Measurements from ENCODE around the gene KRT9.
A peak's percentile ranks its signal among the peaks of the same experiment; 100 is the strongest.

The KRT9 gene

DNA sequence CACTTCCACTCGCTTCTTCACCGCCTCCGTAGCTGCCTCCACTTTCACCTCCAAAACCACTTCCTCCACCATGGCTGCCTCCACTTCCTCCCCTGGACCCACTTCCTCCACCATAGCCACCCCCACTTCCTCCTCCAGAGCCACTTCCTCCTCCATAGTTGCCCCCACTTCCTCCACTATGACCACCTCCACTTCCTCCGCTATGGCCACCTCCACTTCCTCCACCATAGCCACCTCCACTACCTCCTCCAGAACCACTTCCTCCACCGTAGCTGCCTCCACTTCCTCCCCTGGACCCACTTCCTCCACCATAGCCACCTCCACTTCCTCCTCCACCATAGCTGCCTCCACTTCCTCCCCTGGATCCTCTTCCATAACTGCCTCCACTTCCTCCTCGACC is 4.5 kb downstream of the KRT9 start:
- Histone ChIP-seq H3K27me3 (replicated peaks; ENCODE audit: control insufficient read depth, insufficient read depth, low read length) (peaks cover 67% of the 10 kb centered on the region), H3K4me1 (ENCODE audit: control insufficient read depth, insufficient read depth, low read length) (peaks cover 6% of the 10 kb centered on the region), H3K36me3 (ENCODE audit: control insufficient read depth, insufficient read depth, low read length, severe bottlenecking) (no peaks in the 10 kb centered on the region), H3K4me3 (ENCODE audit: low read length) (no peak overlapping the region), H3K9ac (ENCODE audit: low read length) (no peak overlapping the region), H3K9me3 (ENCODE audit: control insufficient read depth, low read length) (no peaks in the 10 kb centered on the region)
- DNase-seq (ENCODE audit: low read depth) = no peak

GRCh38 chr17:41565338-41565737 is 6.5 kb downstream of the KRT9 start:
- H3K9me3 ChIP-seq (ENCODE audit: control insufficient read depth, low read length) = no peaks in the 10 kb centered on the region
- peaks cover 9% of the 10 kb centered on the region for H3K4me1 ChIP-seq (ENCODE audit: control insufficient read depth, insufficient read depth, low read length)
- H3K9ac ChIP-seq (ENCODE audit: low read length) = no peak overlapping the region
- no peak overlapping the region for H3K4me3 ChIP-seq (ENCODE audit: low read length)
- no peak for DNase-seq (ENCODE audit: low read depth)
- H3K36me3 ChIP-seq (ENCODE audit: control insufficient read depth, insufficient read depth, low read length, severe bottlenecking) = no peaks in the 10 kb centered on the region
- H3K27me3 ChIP-seq (replicated peaks; ENCODE audit: control insufficient read depth, insufficient read depth, low read length) = peaks cover 52% of the 10 kb centered on the region

GRCh38 chr17:41563607-41564170 is 8.2 kb downstream of the KRT9 start:
- H3K36me3 ChIP-seq (ENCODE audit: control insufficient read depth, insufficient read depth, low read length, severe bottlenecking) = no peaks in the 10 kb centered on the region
- H3K4me1 ChIP-seq (ENCODE audit: control insufficient read depth, insufficient read depth, low read length) = peaks cover 22% of the 10 kb centered on the region
- no peaks in the 10 kb centered on the region for H3K9me3 ChIP-seq (ENCODE audit: control insufficient read depth, low read length)
- no peak overlapping the region for H3K4me3 ChIP-seq (ENCODE audit: low read length)
- H3K27me3 ChIP-seq (replicated peaks; ENCODE audit: control insufficient read depth, insufficient read depth, low read length) = peaks cover 36% of the 10 kb centered on the region
- DNase-seq (ENCODE audit: low read depth) = no peak
- H3K9ac ChIP-seq (ENCODE audit: low read length) = no peak overlapping the region

DNA sequence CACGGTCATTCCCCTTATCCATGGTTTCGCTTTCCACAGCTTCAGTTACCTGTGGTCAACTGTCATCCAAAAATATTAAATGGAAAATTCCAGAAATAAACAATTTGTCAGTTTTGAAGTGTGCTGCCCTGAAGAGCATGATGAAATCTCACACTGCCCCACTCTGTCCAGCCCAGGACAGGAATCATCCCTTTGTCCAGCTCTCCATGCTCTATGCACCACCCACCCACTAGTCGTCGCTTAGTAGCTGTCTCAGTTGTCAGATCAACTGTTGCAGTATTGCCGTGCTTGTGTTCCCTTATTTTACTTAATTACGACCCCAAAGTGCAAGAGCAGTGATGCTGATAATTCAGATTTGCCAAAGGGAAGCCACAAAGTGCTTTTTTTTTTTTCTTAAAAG is 10.3 kb downstream of the KRT9 start:
- H3K9ac ChIP-seq (ENCODE audit: low read length) = no peak overlapping the region
- no peak overlapping the region for H3K4me3 ChIP-seq (ENCODE audit: low read length)
- H3K9me3 ChIP-seq (ENCODE audit: control insufficient read depth, low read length) = no peaks in the 10 kb centered on the region
- H3K27me3 ChIP-seq (replicated peaks; ENCODE audit: control insufficient read depth, insufficient read depth, low read length) = peaks cover 18% of the 10 kb centered on the region
- H3K36me3 ChIP-seq (ENCODE audit: control insufficient read depth, insufficient read depth, low read length, severe bottlenecking) = no peaks in the 10 kb centered on the region
- DNase-seq (ENCODE audit: low read depth) = no peak
- peaks cover 22% of the 10 kb centered on the region for H3K4me1 ChIP-seq (ENCODE audit: control insufficient read depth, insufficient read depth, low read length)

DNA sequence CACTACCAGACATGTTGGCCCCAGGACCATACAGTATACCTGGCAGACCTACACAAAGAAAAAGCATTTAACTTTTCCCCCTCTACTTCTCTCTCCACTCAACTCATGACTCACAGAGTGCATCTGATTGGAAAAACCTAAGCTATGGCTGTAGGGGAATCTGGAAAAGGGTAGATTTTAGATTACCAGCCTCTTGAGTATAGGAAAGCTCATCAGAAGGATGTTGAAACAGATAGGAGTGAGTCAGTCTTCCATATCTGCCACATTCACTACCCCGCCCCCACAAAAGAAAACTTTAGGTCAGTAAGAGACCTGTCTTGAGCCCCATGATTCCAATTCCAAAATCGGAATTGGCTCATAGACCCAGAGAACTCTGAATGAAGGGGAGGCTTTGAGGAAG is 12.3 kb downstream of the KRT9 start:
- Histone ChIP-seq H3K36me3 (ENCODE audit: control insufficient read depth, insufficient read depth, low read length, severe bottlenecking) (no peaks in the 10 kb centered on the region), H3K4me3 (ENCODE audit: low read length) (no peak overlapping the region), H3K9me3 (ENCODE audit: control insufficient read depth, low read length) (no peaks in the 10 kb centered on the region), H3K9ac (ENCODE audit: low read length) (no peak overlapping the region), H3K27me3 (replicated peaks; ENCODE audit: control insufficient read depth, insufficient read depth, low read length) (peaks cover 19% of the 10 kb centered on the region), H3K4me1 (ENCODE audit: control insufficient read depth, insufficient read depth, low read length) (peaks cover 28% of the 10 kb centered on the region)
- peak; percentile 15 for DNase-seq (ENCODE audit: low read depth)

GRCh38 chr17:41556931-41557330 is 14.9 kb downstream of the KRT9 start:
- Histone ChIP-seq H3K9me3 (ENCODE audit: control insufficient read depth, low read length) (no peaks in the 10 kb centered on the region), H3K36me3 (ENCODE audit: control insufficient read depth, insufficient read depth, low read length, severe bottlenecking) (no peaks in the 10 kb centered on the region), H3K4me1 (ENCODE audit: control insufficient read depth, insufficient read depth, low read length) (peaks cover 36% of the 10 kb centered on the region), H3K27me3 (replicated peaks; ENCODE audit: control insufficient read depth, insufficient read depth, low read length) (peaks cover 11% of the 10 kb centered on the region), H3K4me3 (ENCODE audit: low read length) (no peak overlapping the region), H3K9ac (ENCODE audit: low read length) (no peak overlapping the region)
- no peak for DNase-seq (ENCODE audit: low read depth)

DNA sequence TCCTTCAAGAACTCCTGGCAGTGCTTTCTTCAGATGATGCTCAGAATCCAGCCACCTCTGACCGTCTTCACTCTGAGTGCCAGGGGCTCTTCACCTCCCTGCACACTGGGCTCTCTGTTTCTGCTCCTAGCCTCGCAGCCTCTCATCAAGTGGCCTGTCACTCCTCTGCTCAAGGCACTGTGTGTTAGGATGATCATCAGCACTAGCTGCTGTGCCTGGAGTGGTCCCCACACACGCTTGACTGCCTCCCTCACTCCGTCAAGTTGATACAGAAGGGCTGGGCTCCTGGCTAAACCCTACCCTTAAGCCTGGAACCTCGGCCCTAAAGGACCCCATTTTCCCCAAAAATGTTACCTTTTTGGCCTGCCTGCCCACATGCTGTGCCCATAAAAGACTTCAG is 15.6 kb downstream of the KRT9 start:
- no peak for DNase-seq (ENCODE audit: low read depth)
- Histone ChIP-seq H3K27me3 (replicated peaks; ENCODE audit: control insufficient read depth, insufficient read depth, low read length) (peaks cover 11% of the 10 kb centered on the region), H3K4me3 (ENCODE audit: low read length) (no peak overlapping the region)

DNA sequence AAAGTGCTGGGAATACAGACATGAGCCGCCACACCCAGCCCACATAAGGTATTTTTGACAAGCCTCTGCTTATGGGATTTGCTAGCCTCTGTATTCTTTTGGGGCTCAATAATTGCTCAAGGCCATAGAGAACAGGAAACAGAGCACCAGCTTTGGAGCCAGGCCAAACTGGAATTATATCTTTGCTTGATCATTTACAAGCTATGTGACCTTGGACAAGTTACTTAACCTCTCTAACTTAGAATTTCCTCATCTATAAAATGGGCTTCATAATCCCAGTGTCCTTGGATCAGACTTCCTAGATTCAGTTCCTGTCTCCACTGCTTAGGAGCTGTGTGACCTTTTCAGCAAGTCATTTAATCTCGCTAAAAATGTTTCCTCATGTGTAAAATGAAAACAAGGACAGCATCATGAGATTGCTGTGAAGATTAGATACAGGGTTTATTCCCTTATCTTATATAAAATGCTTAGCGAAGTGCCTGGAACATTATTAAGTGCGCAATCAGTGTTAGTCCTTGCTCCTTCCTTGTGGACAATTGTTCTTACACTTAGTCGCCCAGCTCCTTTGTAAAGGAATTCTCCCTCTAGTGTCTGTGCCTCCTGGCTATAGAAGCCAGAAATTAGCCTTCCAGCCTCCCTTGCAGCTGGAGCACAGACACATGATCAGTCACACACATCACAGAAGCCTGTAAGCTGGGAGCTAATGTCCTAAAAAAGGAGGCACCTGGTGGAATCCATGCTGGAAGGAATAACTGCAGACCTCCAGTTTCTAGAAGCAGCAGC is 16.6 kb downstream of the KRT9 start:
- Histone ChIP-seq H3K27me3 (replicated peaks; ENCODE audit: control insufficient read depth, insufficient read depth, low read length) (peaks cover 11% of the 10 kb centered on the region), H3K9ac (ENCODE audit: low read length) (no peak overlapping the region), H3K36me3 (ENCODE audit: control insufficient read depth, insufficient read depth, low read length, severe bottlenecking) (no peaks in the 10 kb centered on the region), H3K4me1 (ENCODE audit: control insufficient read depth, insufficient read depth, low read length) (peaks cover 39% of the 10 kb centered on the region), H3K9me3 (ENCODE audit: control insufficient read depth, low read length) (no peaks in the 10 kb centered on the region), H3K4me3 (ENCODE audit: low read length) (no peak overlapping the region)
- no peak for DNase-seq (ENCODE audit: low read depth)

More for the DNA sequence above, 15.6 kb downstream of the KRT9 start:
- Histone ChIP-seq H3K36me3 (ENCODE audit: control insufficient read depth, insufficient read depth, low read length, severe bottlenecking) (no peaks in the 10 kb centered on the region), H3K4me1 (ENCODE audit: control insufficient read depth, insufficient read depth, low read length) (peaks cover 42% of the 10 kb centered on the region), H3K9me3 (ENCODE audit: control insufficient read depth, low read length) (no peaks in the 10 kb centered on the region), H3K9ac (ENCODE audit: low read length) (no peak overlapping the region)

- H3K27me3 ChIP-seq (replicated peaks; ENCODE audit: control insufficient read depth, insufficient read depth, low read length) = peaks cover 11% of the 10 kb centered on the region
- peak overlapping the region; percentile 57 for H3K9ac ChIP-seq (ENCODE audit: low read length)
- no peaks in the 10 kb centered on the region for H3K36me3 ChIP-seq (ENCODE audit: control insufficient read depth, insufficient read depth, low read length, severe bottlenecking)
- DNase-seq (ENCODE audit: low read depth) = peak; percentile 27
- H3K4me3 ChIP-seq (ENCODE audit: low read length) = no peak overlapping the region
- peaks cover 37% of the 10 kb centered on the region for H3K4me1 ChIP-seq (ENCODE audit: control insufficient read depth, insufficient read depth, low read length)
- H3K9me3 ChIP-seq (ENCODE audit: control insufficient read depth, low read length) = no peaks in the 10 kb centered on the region
These were observed 17.7 kb downstream of the KRT9 start for GRCh38 chr17:41553987-41554680.

- Histone ChIP-seq H3K9ac (ENCODE audit: low read length) (no peak overlapping the region), H3K9me3 (ENCODE audit: control insufficient read depth, low read length) (no peaks in the 10 kb centered on the region), H3K4me1 (ENCODE audit: control insufficient read depth, insufficient read depth, low read length) (peaks cover 46% of the 10 kb centered on the region), H3K36me3 (ENCODE audit: control insufficient read depth, insufficient read depth, low read length, severe bottlenecking) (no peaks in the 10 kb centered on the region), H3K27me3 (replicated peaks; ENCODE audit: control insufficient read depth, insufficient read depth, low read length) (peaks cover 11% of the 10 kb centered on the region), H3K4me3 (ENCODE audit: low read length) (no peak overlapping the region)
- no peak for DNase-seq (ENCODE audit: low read depth)
These were observed 18.7 kb downstream of the KRT9 start for GRCh38 chr17:41553176-41553575.

GRCh38 chr17:41552455-41552854 is 19.4 kb downstream of the KRT9 start:
- Histone ChIP-seq H3K36me3 (ENCODE audit: control insufficient read depth, insufficient read depth, low read length, severe bottlenecking) (no peaks in the 10 kb centered on the region), H3K9ac (ENCODE audit: low read length) (no peak overlapping the region), H3K4me1 (ENCODE audit: control insufficient read depth, insufficient read depth, low read length) (peaks cover 53% of the 10 kb centered on the region), H3K4me3 (ENCODE audit: low read length) (no peak overlapping the region), H3K27me3 (replicated peaks; ENCODE audit: control insufficient read depth, insufficient read depth, low read length) (peaks cover 11% of the 10 kb centered on the region), H3K9me3 (ENCODE audit: control insufficient read depth, low read length) (no peaks in the 10 kb centered on the region)
- no peak for DNase-seq (ENCODE audit: low read depth)
